PC-9 (cell line): ENCODE measurements around the gene FEM1B.

ENCODE experiments used
- CTCF ChIP-seq: fragments of 200-600 bp; sonication (generic); conservative IDR thresholded peaks from 2 replicates; pipeline ENCODE4 v1.6.1; 2017; ENCODE audit warnings: mixed run types, antibody characterized with exemption, mild to moderate bottlenecking, moderate library complexity
- EZH2 ChIP-seq: fragments of 200-600 bp; sonication (generic); IDR thresholded peaks from 2 replicates; pipeline ENCODE4 v1.8.0; 2017; ENCODE audit warnings: antibody characterized with exemption, low read depth

GRCh38 chr15:68318008-68318835 is 40.7 kb downstream of the FEM1B start:
- TF ChIP-seq EZH2 (no peak), CTCF (no peak)
